ENCODE results near the gene TMEM132C. TPM values are rescaled to one million over a fixed set of nuclear protein-coding genes. Genes with fewer than 3 reads are reported as not detected.

Gene TMEM132C
- polyA plus RNA-seq, 2 of the 4 experiments (the other 2 are of a cell fraction), result not detected

- DNase-seq (ENCODE audit: low read depth in 1 of 2, low spot score in 1 of 2) (no peak), FAIRE-seq (no peak), ATAC-seq (no peak)
- TF ChIP-seq KDM1A (IDR thresholded peaks at IDR 0.05; ENCODE audit: low read depth), result no peak
- TF ChIP-seq GATA3 (IDR thresholded peaks at IDR 0.05; ENCODE audit: borderline replicate concordance), result no peak
- TF ChIP-seq KDM5A (IDR thresholded peaks at IDR 0.05), result no peak
- no peak for TF ChIP-seq POLR2A (IDR thresholded peaks at IDR 0.05; ENCODE audit: low read length)
- TF ChIP-seq BHLHE40 (IDR thresholded peaks at IDR 0.05; ENCODE audit: low read depth, low read length), result no peak
- H3K9me3 ChIP-seq, result no peaks in the 10 kb centered on the region; the same call in 2 of the 3 replicates
- H3K4me2 ChIP-seq, result no peak overlapping the region
- WGBS (ENCODE audit: missing lambda C conversion rate), result 0% methylated on average over 4 of the region's 4 CpGs
- POLR2A ChIA-PET, result no interaction called here
- H3K4me1 ChIP-seq, result no peaks in the 10 kb centered on the region
- H3K4me3 ChIP-seq, result no peak overlapping the region
- CTCF ChIA-PET, result no interaction called here
- H3K27ac ChIP-seq, result no peak overlapping the region
Observed at GRCh38 chr12:128699106-128699505, 432.1 kb downstream of the TMEM132C start.

DNA sequence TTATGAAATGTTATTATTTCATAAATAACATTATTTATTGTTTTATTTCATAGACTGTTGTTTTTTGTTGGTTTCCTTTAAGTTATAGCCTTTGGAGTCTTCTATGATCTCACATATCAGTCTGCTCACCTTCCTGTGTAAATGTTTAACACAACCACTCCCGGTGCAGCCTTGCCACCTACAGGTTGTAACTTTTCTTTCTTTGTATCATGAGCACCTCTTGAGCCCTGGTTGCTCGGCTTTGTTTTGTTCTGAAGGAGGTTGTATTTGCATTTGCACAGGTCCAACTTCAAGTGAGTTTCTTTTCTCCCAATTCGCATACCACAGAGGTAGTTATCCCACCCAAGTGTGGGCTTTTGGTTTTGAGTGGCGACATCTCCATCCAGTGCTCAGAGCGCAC is 435.4 kb downstream of the TMEM132C start:
- CTCF ChIA-PET, result no interaction called here
- FAIRE-seq, result no peak

DNA sequence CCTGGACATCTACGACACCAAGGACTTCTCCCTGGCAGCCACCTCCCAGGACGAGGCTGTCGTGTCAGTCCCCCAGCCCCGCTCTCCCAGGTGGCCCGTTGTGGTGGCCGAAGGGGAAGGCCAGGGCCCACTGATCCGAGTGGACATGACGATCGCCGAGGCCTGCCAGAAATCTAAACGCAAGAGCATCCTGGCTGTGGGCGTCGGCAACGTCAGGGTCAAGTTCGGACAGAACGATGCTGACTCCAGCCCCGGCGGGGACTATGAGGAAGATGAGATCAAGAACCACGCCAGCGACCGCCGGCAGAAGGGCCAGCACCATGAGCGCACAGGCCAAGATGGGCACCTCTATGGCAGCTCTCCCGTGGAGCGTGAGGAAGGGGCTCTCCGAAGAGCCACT is 438.2 kb downstream of the TMEM132C start:
- no peak overlapping the region for H3K4me2 ChIP-seq
- 54% methylated on average over 14 of the region's 26 CpGs for WGBS (ENCODE audit: missing lambda C conversion rate)
- TF ChIP-seq POLR2A (IDR thresholded peaks at IDR 0.05; ENCODE audit: low read length) (no peak), EP300 (IDR thresholded peaks at IDR 0.05) (no peak), PHF8 (IDR thresholded peaks at IDR 0.05; ENCODE audit: borderline replicate concordance, low read depth) (no peak), NPAS2 (CRISPR knock-in tag; IDR thresholded peaks at IDR 0.05; ENCODE audit: borderline replicate concordance) (no peak), ZSCAN20 (CRISPR knock-in tag; IDR thresholded peaks at IDR 0.05) (no peak), BHLHE40 (IDR thresholded peaks at IDR 0.05; ENCODE audit: low read depth, low read length) (no peak), EHMT2 (IDR thresholded peaks at IDR 0.05; ENCODE audit: low read depth) (no peak), ESRRA (IDR thresholded peaks at IDR 0.05; ENCODE audit: borderline replicate concordance, low read length) (no peak), FOXS1 (CRISPR knock-in tag; IDR thresholded peaks at IDR 0.05) (no peak), HDAC2 (IDR thresholded peaks at IDR 0.05) (no peak), CTCF (IDR thresholded peaks at IDR 0.05) (no peak), JUN (IDR thresholded peaks at IDR 0.05) (no peak)
- TF ChIP-seq, protein P1, sequence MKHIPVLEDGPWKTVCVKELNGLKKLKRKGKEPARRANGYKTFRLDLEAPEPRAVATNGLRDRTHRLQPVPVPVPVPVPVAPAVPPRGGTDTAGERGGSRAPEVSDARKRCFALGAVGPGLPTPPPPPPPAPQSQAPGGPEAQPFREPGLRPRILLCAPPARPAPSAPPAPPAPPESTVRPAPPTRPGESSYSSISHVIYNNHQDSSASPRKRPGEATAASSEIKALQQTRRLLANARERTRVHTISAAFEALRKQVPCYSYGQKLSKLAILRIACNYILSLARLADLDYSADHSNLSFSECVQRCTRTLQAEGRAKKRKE (CRISPR knock-in tag; IDR thresholded peaks at IDR 0.05; ENCODE audit: low read depth), result no peak
- TF ChIP-seq, protein P2, sequence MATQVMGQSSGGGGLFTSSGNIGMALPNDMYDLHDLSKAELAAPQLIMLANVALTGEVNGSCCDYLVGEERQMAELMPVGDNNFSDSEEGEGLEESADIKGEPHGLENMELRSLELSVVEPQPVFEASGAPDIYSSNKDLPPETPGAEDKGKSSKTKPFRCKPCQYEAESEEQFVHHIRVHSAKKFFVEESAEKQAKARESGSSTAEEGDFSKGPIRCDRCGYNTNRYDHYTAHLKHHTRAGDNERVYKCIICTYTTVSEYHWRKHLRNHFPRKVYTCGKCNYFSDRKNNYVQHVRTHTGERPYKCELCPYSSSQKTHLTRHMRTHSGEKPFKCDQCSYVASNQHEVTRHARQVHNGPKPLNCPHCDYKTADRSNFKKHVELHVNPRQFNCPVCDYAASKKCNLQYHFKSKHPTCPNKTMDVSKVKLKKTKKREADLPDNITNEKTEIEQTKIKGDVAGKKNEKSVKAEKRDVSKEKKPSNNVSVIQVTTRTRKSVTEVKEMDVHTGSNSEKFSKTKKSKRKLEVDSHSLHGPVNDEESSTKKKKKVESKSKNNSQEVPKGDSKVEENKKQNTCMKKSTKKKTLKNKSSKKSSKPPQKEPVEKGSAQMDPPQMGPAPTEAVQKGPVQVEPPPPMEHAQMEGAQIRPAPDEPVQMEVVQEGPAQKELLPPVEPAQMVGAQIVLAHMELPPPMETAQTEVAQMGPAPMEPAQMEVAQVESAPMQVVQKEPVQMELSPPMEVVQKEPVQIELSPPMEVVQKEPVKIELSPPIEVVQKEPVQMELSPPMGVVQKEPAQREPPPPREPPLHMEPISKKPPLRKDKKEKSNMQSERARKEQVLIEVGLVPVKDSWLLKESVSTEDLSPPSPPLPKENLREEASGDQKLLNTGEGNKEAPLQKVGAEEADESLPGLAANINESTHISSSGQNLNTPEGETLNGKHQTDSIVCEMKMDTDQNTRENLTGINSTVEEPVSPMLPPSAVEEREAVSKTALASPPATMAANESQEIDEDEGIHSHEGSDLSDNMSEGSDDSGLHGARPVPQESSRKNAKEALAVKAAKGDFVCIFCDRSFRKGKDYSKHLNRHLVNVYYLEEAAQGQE (IDR thresholded peaks at IDR 0.05), result no peak
- POLR2A ChIA-PET, result no interaction called here
- DNase-seq (ENCODE audit: low read depth in 1 of 2, low spot score in 1 of 2) (no peak), ATAC-seq (no peak), FAIRE-seq (no peak)
- H3K9me3 ChIP-seq, result no peaks in the 10 kb centered on the region
- CTCF ChIA-PET, result no interaction called here
- H3K27ac ChIP-seq, result no peak overlapping the region
- no peak overlapping the region for H3K4me3 ChIP-seq
- no peaks in the 10 kb centered on the region for H3K4me1 ChIP-seq

More for the DNA sequence above, 435.4 kb downstream of the TMEM132C start:
- TF ChIP-seq CHD2 (IDR thresholded peaks at IDR 0.05; ENCODE audit: low read length, partially characterized antibody) (no peak), RARB (CRISPR knock-in tag; IDR thresholded peaks at IDR 0.05) (no peak), SMC3 (IDR thresholded peaks at IDR 0.05) (no peak), NPAS2 (CRISPR knock-in tag; IDR thresholded peaks at IDR 0.05; ENCODE audit: borderline replicate concordance) (no peak), EHMT2 (IDR thresholded peaks at IDR 0.05; ENCODE audit: low read depth) (no peak), JUN (IDR thresholded peaks at IDR 0.05) (no peak), EHF (CRISPR knock-in tag; IDR thresholded peaks at IDR 0.05) (no peak), HEYL (CRISPR knock-in tag; IDR thresholded peaks at IDR 0.05) (no peak), MYC (IDR thresholded peaks at IDR 0.05; ENCODE audit: borderline replicate concordance, low read length) (no peak), ZSCAN20 (CRISPR knock-in tag; IDR thresholded peaks at IDR 0.05) (no peak)
- TF ChIP-seq, protein P3, sequence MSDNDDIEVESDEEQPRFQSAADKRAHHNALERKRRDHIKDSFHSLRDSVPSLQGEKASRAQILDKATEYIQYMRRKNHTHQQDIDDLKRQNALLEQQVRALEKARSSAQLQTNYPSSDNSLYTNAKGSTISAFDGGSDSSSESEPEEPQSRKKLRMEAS (IDR thresholded peaks at IDR 0.05), result no peak
- TF ChIP-seq, protein P4, sequence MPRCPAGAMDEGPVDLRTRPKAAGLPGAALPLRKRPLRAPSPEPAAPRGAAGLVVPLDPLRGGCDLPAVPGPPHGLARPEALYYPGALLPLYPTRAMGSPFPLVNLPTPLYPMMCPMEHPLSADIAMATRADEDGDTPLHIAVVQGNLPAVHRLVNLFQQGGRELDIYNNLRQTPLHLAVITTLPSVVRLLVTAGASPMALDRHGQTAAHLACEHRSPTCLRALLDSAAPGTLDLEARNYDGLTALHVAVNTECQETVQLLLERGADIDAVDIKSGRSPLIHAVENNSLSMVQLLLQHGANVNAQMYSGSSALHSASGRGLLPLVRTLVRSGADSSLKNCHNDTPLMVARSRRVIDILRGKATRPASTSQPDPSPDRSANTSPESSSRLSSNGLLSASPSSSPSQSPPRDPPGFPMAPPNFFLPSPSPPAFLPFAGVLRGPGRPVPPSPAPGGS (IDR thresholded peaks at IDR 0.05), result no peak
- ATAC-seq (no peak), DNase-seq (ENCODE audit: low read depth in 1 of 2, low spot score in 1 of 2) (no peak)
- no peak overlapping the region for H3K27ac ChIP-seq
- POLR2A ChIA-PET, result no interaction called here
- 5% methylated on average over 5 of the region's 5 CpGs for WGBS (ENCODE audit: missing lambda C conversion rate)
- no peaks in the 10 kb centered on the region for H3K4me1 ChIP-seq
- no peaks in the 10 kb centered on the region for H3K9me3 ChIP-seq
- no peak overlapping the region for H3K4me3 ChIP-seq
- no peak overlapping the region for H3K4me2 ChIP-seq
